ENCODE results near the gene PSD2.

Gene PSD2

DNA sequence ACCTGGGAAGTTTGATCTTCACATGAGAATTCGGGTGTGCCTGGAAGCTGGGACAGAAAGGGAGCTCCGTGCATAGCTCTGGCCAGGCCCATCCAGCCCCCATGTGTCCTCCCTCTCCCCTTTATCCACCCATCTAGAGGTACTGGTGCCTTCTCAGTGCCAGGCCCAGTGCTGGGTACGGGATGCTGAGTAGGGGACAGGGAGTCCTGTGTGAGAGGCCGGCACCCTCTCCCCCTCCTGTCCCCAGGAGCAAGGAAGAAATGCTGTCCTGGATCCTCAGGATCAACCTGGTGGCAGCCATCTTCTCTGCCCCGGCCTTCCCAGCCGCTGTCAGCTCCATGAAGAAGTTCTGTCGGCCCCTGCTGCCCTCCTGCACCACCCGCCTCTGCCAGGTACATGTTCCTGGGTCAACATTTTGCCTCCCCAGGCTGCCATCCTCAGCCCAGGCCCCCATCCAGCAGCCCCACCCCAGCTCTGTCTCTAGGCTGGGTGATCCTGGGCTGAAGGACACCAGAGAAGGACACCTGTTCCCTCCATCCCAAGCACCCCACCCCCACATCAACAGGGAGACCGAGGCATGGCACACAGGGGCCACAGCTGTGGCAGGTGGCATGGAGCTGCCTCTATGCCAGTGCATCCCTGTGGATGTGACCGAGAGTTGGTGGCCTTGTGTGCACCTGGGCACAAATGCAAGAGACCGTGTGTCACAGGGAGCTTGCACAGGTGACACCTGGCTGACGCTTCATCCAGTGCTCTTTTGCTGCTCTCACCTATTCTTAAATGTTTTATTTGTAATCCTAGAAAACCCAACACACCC, 43.0 kb downstream of the PSD2 start:
- no peak for DNase-seq (ENCODE audit: low read depth)

GRCh38 chr5:139839232-139839815, 43.7 kb downstream of the PSD2 start:
- no peak for DNase-seq (ENCODE audit: low read depth)

DNA sequence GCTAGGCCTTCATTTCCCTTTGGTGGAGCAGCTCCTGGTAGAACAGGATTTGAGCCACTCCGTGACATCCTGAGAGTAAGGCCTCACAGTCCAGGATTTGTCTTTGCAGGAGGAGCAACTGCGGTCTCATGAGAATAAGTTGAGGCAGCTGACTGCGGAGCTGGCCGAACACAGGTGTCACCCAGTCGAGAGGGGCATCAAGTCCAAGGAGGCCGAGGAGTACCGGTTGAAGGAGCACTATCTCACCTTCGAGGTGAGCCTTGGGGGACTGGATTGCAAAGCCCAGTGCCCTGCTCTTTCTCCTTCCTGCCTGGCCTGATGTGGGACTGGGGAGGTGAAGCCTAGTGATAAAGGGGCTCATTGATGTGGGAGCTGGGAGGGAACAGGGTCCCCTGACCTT, 44.3 kb downstream of the PSD2 start:
- no peak for DNase-seq (ENCODE audit: low read depth)

DNA sequence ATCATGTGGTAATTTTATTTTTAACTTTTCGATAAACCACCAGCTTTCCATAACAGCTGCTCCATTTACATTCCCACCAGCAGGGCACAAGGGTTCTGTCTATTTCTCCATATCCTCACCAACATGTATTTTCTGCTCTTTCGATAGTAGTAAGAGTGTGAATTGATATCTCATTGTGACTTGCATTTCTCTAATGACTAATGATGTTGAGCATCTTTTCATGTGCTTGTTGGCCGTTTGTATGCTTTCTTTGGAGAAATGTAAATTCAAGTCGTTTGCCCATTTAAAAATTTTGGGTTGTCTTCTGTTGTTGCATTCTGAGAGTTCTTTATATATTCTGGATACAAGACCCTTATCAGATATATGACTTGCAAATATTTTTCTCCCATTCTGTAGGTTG, 45.9 kb downstream of the PSD2 start:
- no peak for DNase-seq (ENCODE audit: low read depth)

GRCh38 chr5:139842321-139842720, 46.7 kb downstream of the PSD2 start:
- no peak for DNase-seq (ENCODE audit: low read depth)

GRCh38 chr5:139843991-139844390, 48.4 kb downstream of the PSD2 start:
- DNase-seq (ENCODE audit: low read depth): no peak

DNA sequence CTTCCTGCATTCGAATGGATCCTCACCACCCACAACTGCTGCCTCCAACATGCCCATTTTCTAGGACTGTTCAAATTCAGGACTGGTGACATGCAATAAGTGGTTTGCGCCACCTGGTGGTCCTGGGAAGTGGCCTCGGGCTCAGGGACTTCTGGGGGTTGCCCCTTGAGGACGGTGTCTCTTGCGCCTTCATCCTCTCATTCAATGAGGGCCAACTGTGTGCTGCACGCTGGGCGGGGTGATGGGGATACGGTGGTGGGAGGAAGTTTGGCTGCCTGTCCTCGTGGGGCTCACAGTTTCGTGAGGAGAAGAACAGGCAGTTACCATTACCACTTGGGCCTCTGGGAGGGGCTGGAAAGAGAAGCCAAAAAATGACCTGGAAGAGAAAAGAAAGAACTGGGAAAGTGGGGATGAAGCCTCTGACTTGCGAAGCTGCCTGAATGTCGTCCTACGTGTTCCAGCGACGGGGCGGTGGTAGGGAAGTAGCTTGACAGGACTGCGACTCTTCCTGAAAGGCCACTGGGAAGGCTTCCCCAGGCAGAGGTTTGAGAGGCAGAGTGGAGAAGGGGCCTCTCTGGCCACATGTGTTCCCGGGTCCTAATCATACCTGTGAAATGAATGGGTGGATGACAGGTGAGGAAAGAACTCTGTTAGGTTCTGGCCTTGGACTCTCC, 49.0 kb downstream of the PSD2 start:
- DNase-seq (ENCODE audit: low read depth): no peak

- DNase-seq (ENCODE audit: low read depth): no peak
Measured at GRCh38 chr5:139845846-139846681, 50.5 kb downstream of the PSD2 start.

DNA sequence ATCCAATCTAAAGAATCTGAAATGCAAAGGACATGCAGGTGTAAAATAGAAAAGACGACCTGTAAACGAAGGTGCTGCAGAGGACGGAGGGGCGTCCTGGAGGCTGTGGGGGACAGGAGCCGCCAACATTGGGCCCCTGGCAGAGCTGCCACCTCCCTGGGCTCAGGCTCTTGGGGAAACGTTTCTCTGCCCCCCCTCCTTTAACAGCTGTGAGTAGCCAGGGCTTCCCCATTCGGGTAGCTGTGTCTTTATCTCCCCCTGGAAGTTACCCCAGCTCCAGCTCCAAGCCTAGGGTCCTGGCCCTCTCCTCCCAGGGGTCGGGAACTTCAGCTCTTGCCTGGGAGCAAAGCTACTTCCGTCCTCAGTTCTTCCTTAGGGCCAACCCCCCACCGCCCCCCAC, 51.5 kb downstream of the PSD2 start:
- DNase-seq (ENCODE audit: low read depth): no peak

DNA sequence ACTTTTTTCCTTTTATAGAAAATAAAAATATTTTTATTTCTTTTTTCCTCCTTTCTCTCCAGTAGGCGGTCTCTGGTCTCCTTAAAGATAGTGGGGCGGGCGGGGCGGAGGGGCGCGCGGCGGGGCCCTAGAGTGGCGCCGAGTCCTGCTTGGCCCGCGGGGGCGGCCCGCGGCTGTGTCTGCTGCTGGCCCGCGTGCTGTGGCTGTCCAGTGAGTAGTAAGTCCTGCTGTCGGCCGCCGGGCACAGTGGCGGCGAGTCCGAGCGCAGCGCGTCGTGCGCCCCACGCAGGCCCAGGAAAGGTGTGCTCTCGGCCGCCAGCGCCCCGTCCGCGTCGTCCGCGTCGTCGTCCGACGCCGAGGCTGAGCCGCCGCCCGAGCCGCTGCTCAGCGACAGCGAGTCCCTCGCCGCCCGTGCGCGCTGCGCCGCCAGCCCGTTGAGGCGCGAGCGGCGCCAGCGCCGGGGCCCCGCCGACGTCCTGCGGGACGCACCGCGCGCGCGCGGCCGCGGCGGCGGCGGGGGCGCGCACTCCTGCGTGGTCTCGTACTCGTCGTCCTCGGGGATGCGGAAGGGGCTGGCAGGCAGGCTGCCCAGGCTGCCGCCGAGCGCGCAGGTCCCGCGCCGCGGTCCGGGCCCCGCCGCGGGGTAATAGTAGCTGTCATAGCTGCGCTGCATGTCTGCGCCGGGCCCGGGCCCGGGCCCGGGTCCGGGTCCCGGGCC, 52.3 kb downstream of the PSD2 start:
- no peak for DNase-seq (ENCODE audit: low read depth)

GRCh38 chr5:139848508-139849100, 53.0 kb downstream of the PSD2 start:
- DNase-seq (ENCODE audit: low read depth): no peak

DNA sequence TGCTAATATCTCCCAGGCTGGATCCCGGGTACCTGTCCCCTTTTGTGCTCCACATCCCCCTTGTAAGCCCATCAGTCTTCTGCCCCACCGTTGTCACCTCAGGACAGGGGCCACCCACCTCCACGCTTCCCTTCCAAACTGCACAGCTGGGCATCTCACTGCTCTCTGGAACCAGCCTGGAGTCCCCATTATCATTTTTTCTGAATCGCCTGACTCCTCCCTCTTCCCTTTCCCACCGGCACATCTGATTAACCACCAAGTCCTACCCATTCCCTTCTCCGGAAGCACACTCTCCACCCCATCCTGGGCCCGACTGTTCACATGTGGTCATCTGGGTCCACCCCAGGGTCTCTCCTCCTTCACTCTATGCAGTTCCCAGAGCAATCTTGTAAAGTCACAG, 53.9 kb downstream of the PSD2 start:
- no peak for DNase-seq (ENCODE audit: low read depth)

- DNase-seq (ENCODE audit: low read depth): no peak
Measured at GRCh38 chr5:139849942-139850341, 54.3 kb downstream of the PSD2 start.

GRCh38 chr5:139850423-139851016, 54.9 kb downstream of the PSD2 start:
- no peak for DNase-seq (ENCODE audit: low read depth)

- DNase-seq (ENCODE audit: low read depth): no peak
Measured at GRCh38 chr5:139851558-139851957, 56.0 kb downstream of the PSD2 start.

DNA sequence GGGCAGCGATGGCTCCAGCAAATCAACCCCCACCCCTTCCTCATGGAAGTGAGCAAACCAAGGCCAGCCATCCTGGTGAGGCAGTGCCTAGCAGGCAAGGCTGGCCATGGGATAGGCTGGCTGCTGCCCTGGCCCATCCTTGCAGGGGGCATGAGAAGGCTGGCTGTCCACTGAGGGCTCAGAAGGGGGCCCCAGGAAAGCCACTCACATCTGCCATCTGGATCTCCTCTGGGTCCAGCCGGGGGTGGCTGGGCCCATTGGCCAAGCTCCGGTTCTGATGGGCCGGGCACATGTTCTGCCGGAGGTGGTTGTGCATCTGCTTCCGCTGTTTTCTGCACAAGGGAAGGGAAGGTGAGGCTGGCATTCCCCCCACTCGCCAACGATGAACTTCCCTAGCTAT, 57.1 kb downstream of the PSD2 start:
- no peak for DNase-seq (ENCODE audit: low read depth)

GRCh38 chr5:139854029-139854605, 58.5 kb downstream of the PSD2 start:
- DNase-seq (ENCODE audit: low read depth): no peak

DNA sequence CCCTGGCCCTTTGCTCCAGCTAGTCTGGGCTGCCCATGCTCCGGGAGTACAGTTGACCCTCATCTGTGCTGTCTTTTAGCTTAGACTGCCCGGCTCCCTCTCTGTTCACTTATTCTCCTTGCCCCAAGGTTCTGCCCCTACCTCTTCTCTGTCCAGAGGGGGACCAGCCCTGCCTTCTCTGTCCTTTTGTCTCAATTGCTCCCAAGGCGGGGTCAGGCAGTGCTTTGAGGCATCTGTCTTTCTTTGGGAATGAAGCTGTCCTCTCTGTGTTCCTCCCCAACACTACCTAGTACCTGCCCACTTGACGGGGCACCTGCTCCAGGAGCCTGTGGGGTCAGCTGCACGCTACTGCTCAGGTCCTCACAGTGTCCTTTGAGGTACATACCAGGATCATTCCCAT, 59.3 kb downstream of the PSD2 start:
- DNase-seq (ENCODE audit: low read depth): no peak

DNA sequence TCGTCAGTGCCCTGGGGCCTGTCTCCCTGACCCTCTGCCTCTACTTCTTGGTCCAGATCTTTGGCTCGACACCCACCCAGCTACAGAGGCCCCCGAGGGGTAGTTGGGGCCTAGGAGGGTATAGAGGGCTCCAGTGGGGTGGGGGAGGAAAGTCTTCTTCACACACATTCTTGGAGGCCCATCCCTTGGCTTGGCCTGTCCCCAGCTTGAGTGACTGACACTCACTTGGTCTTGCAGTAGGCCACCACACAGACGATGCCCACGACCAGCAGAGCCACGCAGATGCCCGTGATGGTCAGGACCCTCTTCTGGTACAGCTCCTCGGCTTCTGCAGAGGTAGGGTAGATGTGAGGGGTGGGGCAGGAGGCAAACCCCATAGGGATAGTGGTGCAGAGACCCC, 59.8 kb downstream of the PSD2 start:
- no peak for DNase-seq (ENCODE audit: low read depth)

GRCh38 chr5:139855946-139856540, 60.4 kb downstream of the PSD2 start:
- DNase-seq (ENCODE audit: low read depth): no peak
